Gastrocnemius medialis (tissue), 4 donors: ENCODE measurements around the gene B3GNT4.

Source experiments
- POLR2A ChIP-seq, 2 donors: fragments of 450-650 bp; IDR thresholded peaks; one replicate each; pipeline ENCODE4 v1.6.1; 2017; ENCODE audit warnings: antibody characterized with exemption in 2 of 2, mild to moderate bottlenecking in 2 of 2, moderate library complexity in 2 of 2
- TF ChIP-seq, protein P1 (sequence below), 5 experiments: fragments of 450-650 bp in 3 of 5; fragments of 200-600 bp in 2 of 5; sonication (generic) in 2 of 5; IDR thresholded peaks in 4 of 5; conservative IDR thresholded peaks in 1 of 5; 1 replicate in 4 of 5; 2 replicates in 1 of 5; pipeline ENCODE4 v1.5.1; 2016 to 2019; ENCODE audit warnings: antibody characterized with exemption in 5 of 5, mild to moderate bottlenecking in 3 of 5, moderate library complexity in 3 of 5

GRCh38 chr12:122199484-122200355, 3.8 kb upstream of the B3GNT4 start:
- TF ChIP-seq, protein P1, sequence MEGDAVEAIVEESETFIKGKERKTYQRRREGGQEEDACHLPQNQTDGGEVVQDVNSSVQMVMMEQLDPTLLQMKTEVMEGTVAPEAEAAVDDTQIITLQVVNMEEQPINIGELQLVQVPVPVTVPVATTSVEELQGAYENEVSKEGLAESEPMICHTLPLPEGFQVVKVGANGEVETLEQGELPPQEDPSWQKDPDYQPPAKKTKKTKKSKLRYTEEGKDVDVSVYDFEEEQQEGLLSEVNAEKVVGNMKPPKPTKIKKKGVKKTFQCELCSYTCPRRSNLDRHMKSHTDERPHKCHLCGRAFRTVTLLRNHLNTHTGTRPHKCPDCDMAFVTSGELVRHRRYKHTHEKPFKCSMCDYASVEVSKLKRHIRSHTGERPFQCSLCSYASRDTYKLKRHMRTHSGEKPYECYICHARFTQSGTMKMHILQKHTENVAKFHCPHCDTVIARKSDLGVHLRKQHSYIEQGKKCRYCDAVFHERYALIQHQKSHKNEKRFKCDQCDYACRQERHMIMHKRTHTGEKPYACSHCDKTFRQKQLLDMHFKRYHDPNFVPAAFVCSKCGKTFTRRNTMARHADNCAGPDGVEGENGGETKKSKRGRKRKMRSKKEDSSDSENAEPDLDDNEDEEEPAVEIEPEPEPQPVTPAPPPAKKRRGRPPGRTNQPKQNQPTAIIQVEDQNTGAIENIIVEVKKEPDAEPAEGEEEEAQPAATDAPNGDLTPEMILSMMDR (IDR thresholded peaks at IDR 0.05 in 4 of 5, conservative IDR thresholded peaks at IDR 0.05 in 1 of 5), result no peak
- no peak for TF ChIP-seq POLR2A (IDR thresholded peaks at IDR 0.05)
